ENCODE measurements around the gene FAM83G. TPM values are rescaled to one million over a fixed set of nuclear protein-coding genes. Genes with fewer than 3 reads are reported as not detected.
A peak's percentile ranks its signal among the peaks of the same experiment; 100 is the strongest.

Gene FAM83G
- total RNA-seq, 1 experiment from 2014 or later: 38.7 TPM

GRCh38 chr17:19003543-19004420 is 782 bp downstream of the FAM83G start:
- Histone ChIP-seq H2AK5ac (ENCODE audit: insufficient read length, low read length) (no peak overlapping the region), H2BK15ac (ENCODE audit: low read depth, low read length) (no peak overlapping the region), H3K27me3 (ENCODE audit: insufficient read depth, low read length) (no peaks in the 10 kb centered on the region), H3K4me1 (ENCODE audit: insufficient read depth, low read length) (no peaks in the 10 kb centered on the region; the same call in 1 of the 2 replicates), H3K23me2 (ENCODE audit: insufficient read length, low read depth, low read length, poor library complexity, severe bottlenecking) (peaks cover 12% of the 10 kb centered on the region), H3K14ac (ENCODE audit: insufficient read depth, low read length) (peak overlapping the region; percentile 70), H3K9me3 (ENCODE audit: control insufficient read depth, low read depth, low read length) (no peaks in the 10 kb centered on the region), H3K4ac (ENCODE audit: low read depth, low read length) (no peak overlapping the region), H3K18ac (ENCODE audit: insufficient read length, low read depth, low read length) (no peak overlapping the region), H2BK20ac (ENCODE audit: low read depth, low read length, poor library complexity, severe bottlenecking) (no peak overlapping the region), H2BK120ac (ENCODE audit: low read depth, low read length, poor library complexity, severe bottlenecking) (no peak overlapping the region), H2BK5ac (ENCODE audit: insufficient read length, low read length) (no peak overlapping the region), H3K79me2 (ENCODE audit: insufficient read depth, low read length) (peaks cover 4% of the 10 kb centered on the region; the same call in 1 of the 2 replicates), H3K56ac (ENCODE audit: insufficient read length, low read depth, low read length) (no peak overlapping the region), H2AFZ (ENCODE audit: low read length) (no peak overlapping the region), H3K9ac (ENCODE audit: extremely low read depth, insufficient read length, low read length) (peak overlapping the region; percentile 52), H4K8ac (replicated peaks; ENCODE audit: insufficient read length, low read depth, low read length) (no peak overlapping the region), H4K91ac (ENCODE audit: insufficient read length, low read depth, low read length) (no peak overlapping the region), H3T11ph (ENCODE audit: low read length) (no peak overlapping the region), H3K4me2 (ENCODE audit: insufficient read depth, insufficient read length, low read length) (peak overlapping the region; percentile 77), H3K23ac (ENCODE audit: insufficient read length, low read depth, low read length) (no peak overlapping the region), H3K27ac (ENCODE audit: insufficient read length, low read depth, low read length) (no peak overlapping the region), H4K5ac (ENCODE audit: insufficient read length, low read depth, low read length) (no peak overlapping the region), H3K79me1 (ENCODE audit: insufficient read depth, low read depth, low read length, poor library complexity, severe bottlenecking) (peaks cover 9% of the 10 kb centered on the region), H2BK12ac (ENCODE audit: insufficient read length, low read depth, low read length) (no peak overlapping the region), H4K20me1 (ENCODE audit: control insufficient read depth, insufficient read depth, insufficient read length) (no peaks in the 10 kb centered on the region)
- peaks cover 0 to 34% (median 21%) of the 10 kb centered on the region in 3 experiments; a peak in 6 of 7 replicates for H3K36me3 Mint-ChIP-seq (ENCODE audit: insufficient read depth in 1 of 3, low read depth in 3 of 3)
- peak overlapping the region; percentile 93 to 96 for H3K4me3 Mint-ChIP-seq
- H3K27ac Mint-ChIP-seq: peak overlapping the region in 2 of 3 experiments; percentile 94 to 98; a peak in 3 of 7 replicates
- H3K27me3 Mint-ChIP-seq (ENCODE audit: low read depth): peaks cover 4% of the 10 kb centered on the region; the same call in 1 of the 2 replicates
- WGBS (ENCODE audit: extremely low coverage, insufficient read length, low lambda C conversion rate): no CpG with 5 or more reads among the region's 73 CpGs
- H3K9me3 Mint-ChIP-seq: peaks cover 3 to 8% of the 10 kb centered on the region in 2 experiments; a peak in 4 of 5 replicates
- peaks cover 16 to 24% of the 10 kb centered on the region in 2 experiments for H3K4me1 Mint-ChIP-seq
- no peak for TF ChIP-seq CTCF (conservative IDR thresholded peaks at IDR 0.05)
- peak; percentile 83 for DNase-seq
